ENCODE measurements around the gene CHST10.
"Not testable (repeated sequence)": the region's sequence is repeated elsewhere in the genome, so short reads cannot be mapped to it uniquely, and the experiment has no call there.

CHST10 gene

DNA sequence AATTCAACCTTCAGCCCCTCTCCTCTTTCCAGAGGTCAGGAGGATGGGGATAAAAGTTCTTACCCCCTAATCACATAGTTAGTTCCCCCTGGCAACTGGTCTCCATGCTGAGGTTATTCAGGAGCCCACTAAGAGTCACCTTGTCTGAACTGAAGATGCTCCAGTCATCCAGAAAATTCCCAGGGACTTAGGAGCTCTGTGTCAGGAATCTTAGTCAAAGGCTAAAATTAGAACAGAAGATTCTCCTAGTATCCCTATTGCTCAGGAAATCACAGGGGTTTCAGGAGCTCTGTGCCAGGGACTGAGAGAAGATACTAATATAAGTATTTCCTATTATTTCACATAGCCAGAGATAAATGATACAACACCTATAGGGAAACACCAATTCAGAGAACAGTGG lies 57.9 kb downstream of the CHST10 start:
- no peak overlapping the region for H3K27ac ChIP-seq (ENCODE audit: low read length)
- peaks cover 0 to 6% of the 10 kb centered on the region in 2 donors for H3K9me3 ChIP-seq (ENCODE audit: control insufficient read depth in 1 of 2, low read length in 2 of 2)
- no peaks in the 10 kb centered on the region for H3K36me3 ChIP-seq (ENCODE audit: control insufficient read depth in 1 of 2, insufficient read depth in 2 of 2, low read length in 2 of 2)
- no peaks in the 10 kb centered on the region for H3K27me3 ChIP-seq (ENCODE audit: low read depth, low read length)
- no peak overlapping the region for H3K4me3 ChIP-seq (ENCODE audit: low read depth in 1 of 2, low read length in 2 of 2)
- no peaks in the 10 kb centered on the region for H3K4me1 ChIP-seq (ENCODE audit: control insufficient read depth in 1 of 2, insufficient read depth in 2 of 2, low read length in 2 of 2)

DNA sequence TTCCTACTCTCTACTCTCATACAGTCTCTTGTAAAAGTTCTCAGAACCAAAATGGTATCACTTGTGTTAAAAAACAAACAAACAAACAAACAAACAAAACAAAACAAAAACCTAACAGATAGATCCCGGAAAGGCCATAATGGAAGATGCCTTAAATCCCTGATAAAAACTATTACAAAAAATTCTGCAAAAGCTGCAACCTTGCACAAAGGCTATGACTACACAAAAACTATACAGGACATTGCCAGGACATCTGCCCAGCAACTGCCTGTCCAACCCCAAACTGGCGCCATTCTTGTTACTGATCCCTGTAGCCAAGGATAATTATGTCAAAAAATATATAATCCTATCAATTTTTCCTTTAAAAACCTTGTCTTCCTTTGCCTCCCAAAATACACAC lies 58.9 kb downstream of the CHST10 start:
- peaks cover 0 to 6% of the 10 kb centered on the region in 2 donors for H3K9me3 ChIP-seq (ENCODE audit: control insufficient read depth in 1 of 2, low read length in 2 of 2)
- H3K4me3 ChIP-seq (ENCODE audit: low read depth in 1 of 2, low read length in 2 of 2), result no peak overlapping the region
- H3K36me3 ChIP-seq (ENCODE audit: control insufficient read depth in 1 of 2, insufficient read depth in 2 of 2, low read length in 2 of 2), result no peaks in the 10 kb centered on the region
- H3K4me1 ChIP-seq (ENCODE audit: control insufficient read depth in 1 of 2, insufficient read depth in 2 of 2, low read length in 2 of 2), result no peaks in the 10 kb centered on the region
- no peaks in the 10 kb centered on the region for H3K27me3 ChIP-seq (ENCODE audit: low read depth, low read length)
- H3K27ac ChIP-seq (ENCODE audit: low read length), result no peak overlapping the region

- Histone ChIP-seq H3K36me3 (ENCODE audit: control insufficient read depth in 1 of 2, insufficient read depth in 2 of 2, low read length in 2 of 2) (no peaks in the 10 kb centered on the region), H3K27ac (ENCODE audit: low read length) (no peak overlapping the region), H3K4me3 (ENCODE audit: low read depth in 1 of 2, low read length in 2 of 2) (no peak overlapping the region), H3K27me3 (ENCODE audit: low read depth, low read length) (no peaks in the 10 kb centered on the region), H3K9me3 (ENCODE audit: control insufficient read depth in 1 of 2, low read length in 2 of 2) (peaks cover 0 to 3% of the 10 kb centered on the region in 2 donors), H3K4me1 (ENCODE audit: control insufficient read depth in 1 of 2, insufficient read depth in 2 of 2, low read length in 2 of 2) (no peaks in the 10 kb centered on the region)
Measured at GRCh38 chr2:100352521-100352920, 64.9 kb downstream of the CHST10 start.

DNA sequence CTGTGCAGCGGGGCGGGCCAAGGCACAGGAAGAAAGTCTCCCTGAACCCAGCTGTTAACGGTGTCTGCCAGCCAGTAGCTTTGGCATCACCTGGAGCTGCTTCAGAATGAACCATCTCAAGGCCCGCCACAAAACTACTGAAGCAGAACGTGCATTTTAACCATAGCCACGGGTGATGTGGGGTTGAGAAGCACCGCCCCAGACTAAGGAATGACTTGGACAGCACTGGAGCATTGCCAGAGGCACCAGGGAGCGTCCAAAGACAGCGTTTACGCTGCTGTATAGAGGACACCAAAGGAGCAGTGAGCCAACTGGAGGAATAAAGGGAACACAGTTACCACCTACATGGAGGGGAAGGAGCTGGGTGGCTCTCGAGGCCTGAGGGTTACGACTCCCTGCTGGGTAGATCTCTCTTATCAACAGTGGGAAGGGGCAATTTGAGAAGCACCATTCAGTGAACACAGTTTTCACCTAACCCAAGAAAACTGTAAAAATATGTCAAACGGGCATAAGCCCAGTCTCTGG lies 66.7 kb downstream of the CHST10 start:
- H3K4me1 ChIP-seq (ENCODE audit: control insufficient read depth in 1 of 2, insufficient read depth in 2 of 2, low read length in 2 of 2), result no peaks in the 10 kb centered on the region
- no peak overlapping the region for H3K4me3 ChIP-seq (ENCODE audit: low read depth in 1 of 2, low read length in 2 of 2)
- no peaks in the 10 kb centered on the region for H3K27me3 ChIP-seq (ENCODE audit: low read depth, low read length)
- peaks cover 0 to 3% of the 10 kb centered on the region in 2 donors for H3K9me3 ChIP-seq (ENCODE audit: control insufficient read depth in 1 of 2, low read length in 2 of 2)
- H3K27ac ChIP-seq (ENCODE audit: low read length), result no peak overlapping the region
- H3K36me3 ChIP-seq (ENCODE audit: control insufficient read depth in 1 of 2, insufficient read depth in 2 of 2, low read length in 2 of 2), result no peaks in the 10 kb centered on the region

DNA sequence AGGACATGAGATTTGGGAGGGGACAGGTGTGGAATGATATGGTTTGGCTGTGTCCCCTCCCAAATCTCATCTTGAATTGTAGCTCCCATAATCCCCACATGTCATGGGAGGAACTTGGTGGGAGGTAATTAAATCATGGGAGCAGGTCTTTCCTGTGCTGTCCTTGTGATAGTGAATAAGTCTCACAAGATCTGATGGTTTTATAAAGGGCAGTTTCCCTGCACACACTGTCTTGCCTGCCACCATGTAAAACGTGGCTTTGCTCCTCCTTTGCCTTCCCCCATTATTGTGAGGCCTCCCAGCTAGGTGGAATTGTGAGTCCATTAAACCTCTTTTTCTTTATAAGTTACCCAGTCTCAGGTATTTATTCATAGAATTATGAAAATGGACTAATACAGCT lies 72.3 kb downstream of the CHST10 start:
- H3K27ac ChIP-seq (ENCODE audit: low read length); H3K4me3 ChIP-seq (ENCODE audit: low read depth in 1 of 2, low read length in 2 of 2); H3K27me3 ChIP-seq (ENCODE audit: low read depth, low read length); H3K36me3 ChIP-seq (ENCODE audit: control insufficient read depth in 1 of 2, insufficient read depth in 2 of 2, low read length in 2 of 2); H3K4me1 ChIP-seq (ENCODE audit: control insufficient read depth in 1 of 2, insufficient read depth in 2 of 2, low read length in 2 of 2); H3K9me3 ChIP-seq (ENCODE audit: control insufficient read depth in 1 of 2, low read length in 2 of 2): not testable (repeated sequence)

DNA sequence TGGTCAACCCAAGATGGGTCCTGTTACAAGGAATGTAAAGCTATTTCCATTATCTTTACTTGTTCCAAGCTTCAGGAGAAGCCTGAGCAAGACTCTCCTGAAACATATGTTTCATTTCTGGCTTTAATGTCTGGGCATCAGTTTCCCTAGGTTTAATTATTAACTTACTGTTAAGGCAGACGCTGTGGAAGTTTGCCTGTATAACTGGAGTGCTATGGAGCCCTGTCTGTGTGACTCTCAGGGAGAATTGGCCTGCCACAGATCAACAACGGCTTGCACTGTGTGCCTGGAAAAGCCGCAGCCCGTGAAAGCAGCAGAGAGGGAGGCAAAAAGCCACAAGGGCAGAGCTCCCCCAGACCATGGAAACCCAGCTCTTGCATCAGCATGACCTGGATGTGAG lies 73.0 kb downstream of the CHST10 start:
- no peaks in the 10 kb centered on the region for H3K27me3 ChIP-seq (ENCODE audit: low read depth, low read length)
- H3K4me3 ChIP-seq (ENCODE audit: low read depth in 1 of 2, low read length in 2 of 2), result no peak overlapping the region
- no peaks in the 10 kb centered on the region for H3K9me3 ChIP-seq (ENCODE audit: control insufficient read depth in 1 of 2, low read length in 2 of 2)
- H3K36me3 ChIP-seq (ENCODE audit: control insufficient read depth in 1 of 2, insufficient read depth in 2 of 2, low read length in 2 of 2), result no peaks in the 10 kb centered on the region
- H3K4me1 ChIP-seq (ENCODE audit: control insufficient read depth in 1 of 2, insufficient read depth in 2 of 2, low read length in 2 of 2), result no peaks in the 10 kb centered on the region
- H3K27ac ChIP-seq (ENCODE audit: low read length), result no peak overlapping the region

DNA sequence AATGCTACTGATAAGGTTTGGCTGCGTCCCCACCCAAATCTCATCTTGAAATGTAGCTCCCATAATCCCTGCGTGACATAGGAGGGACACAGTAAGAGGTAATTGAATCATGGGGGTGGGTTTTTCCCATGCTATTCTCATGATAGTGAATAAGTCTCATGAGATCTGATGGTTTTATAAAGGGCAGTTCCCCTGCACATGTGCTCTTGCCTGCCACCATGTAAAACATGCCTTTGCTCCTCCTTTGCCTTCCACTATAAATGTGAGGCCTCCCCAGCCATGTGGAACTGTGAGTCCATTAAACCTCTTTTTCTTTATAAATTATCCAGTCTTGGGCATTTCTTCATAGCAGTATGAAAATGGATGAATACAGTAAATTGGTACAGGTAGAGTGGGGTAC lies 75.0 kb downstream of the CHST10 start:
- not testable (repeated sequence) for H3K4me1 ChIP-seq (ENCODE audit: control insufficient read depth in 1 of 2, insufficient read depth in 2 of 2, low read length in 2 of 2); H3K9me3 ChIP-seq (ENCODE audit: control insufficient read depth in 1 of 2, low read length in 2 of 2); H3K27me3 ChIP-seq (ENCODE audit: low read depth, low read length)

More for the DNA sequence above, 75.0 kb downstream of the CHST10 start:
- H3K36me3 ChIP-seq (ENCODE audit: control insufficient read depth in 1 of 2, insufficient read depth in 2 of 2, low read length in 2 of 2); H3K27ac ChIP-seq (ENCODE audit: low read length); H3K4me3 ChIP-seq (ENCODE audit: low read depth in 1 of 2, low read length in 2 of 2): not testable (repeated sequence)
